H9 (cell line): Measurements from ENCODE around the gene PLPP1. TPM values are rescaled to one million over a fixed set of nuclear protein-coding genes. Genes with fewer than 3 reads are reported as not detected.

Source experiments
- DNase-seq: peaks from one replicate; pipeline ENCODE4 v3.0.0-alpha.2; 2017
- H2AFZ ChIP-seq: one replicate; pipeline ENCODE4 v1.6.1; 2013; ENCODE audit warnings: mild to moderate bottlenecking, low read length, control low read depth, moderate library complexity
- H2AK5ac ChIP-seq: 2 replicates; pipeline ENCODE4 v1.6.1; 2013; ENCODE audit warnings: low read length, control low read depth, mixed read lengths; ENCODE audit not compliant: insufficient read length
- H2BK120ac ChIP-seq: one replicate; pipeline ENCODE4 v1.6.1; 2013; ENCODE audit warnings: low read depth, mild to moderate bottlenecking, low read length, control low read depth, inconsistent platforms; ENCODE audit not compliant: poor library complexity, severe bottlenecking
- H2BK12ac ChIP-seq: 2 replicates; pipeline ENCODE4 v1.6.1; 2013; ENCODE audit warnings: low read length, control low read depth, mixed read lengths, low read depth; ENCODE audit not compliant: insufficient read length
- H2BK15ac ChIP-seq: 2 replicates; pipeline ENCODE4 v1.6.1; 2013; ENCODE audit warnings: low read depth, low read length, control low read depth
- H2BK20ac ChIP-seq: one replicate; pipeline ENCODE4 v1.6.1; 2013; ENCODE audit warnings: low read depth, mild to moderate bottlenecking, low read length, control low read depth, inconsistent platforms; ENCODE audit not compliant: poor library complexity, severe bottlenecking
- H2BK5ac ChIP-seq: 2 replicates; pipeline ENCODE4 v1.6.1; 2013; ENCODE audit warnings: low read length, control low read depth, mixed read lengths; ENCODE audit not compliant: insufficient read length
- H3K14ac ChIP-seq: 2 replicates; pipeline ENCODE4 v1.6.1; 2013; ENCODE audit warnings: low read length, control low read depth; ENCODE audit not compliant: insufficient read depth
- H3K18ac ChIP-seq: 2 replicates; pipeline ENCODE4 v1.6.1; 2013; ENCODE audit warnings: low read depth, mild to moderate bottlenecking, mixed read lengths, low read length, control low read depth; ENCODE audit not compliant: insufficient read length
- H3K23ac ChIP-seq: 2 replicates; pipeline ENCODE4 v1.6.1; 2013; ENCODE audit warnings: low read length, control low read depth, mixed read lengths, low read depth; ENCODE audit not compliant: insufficient read length
- H3K23me2 ChIP-seq: 2 replicates; pipeline ENCODE4 v1.6.1; 2013; ENCODE audit warnings: low read depth, mild to moderate bottlenecking, mixed read lengths, low read length, control low read depth; ENCODE audit not compliant: insufficient read length, poor library complexity, severe bottlenecking
- H3K27ac ChIP-seq: 2 replicates; pipeline ENCODE4 v1.5.1; 2013; ENCODE audit warnings: low read length, control low read depth, mixed read lengths, low read depth; ENCODE audit not compliant: insufficient read length
- H3K27me3 ChIP-seq: 2 replicates; pipeline ENCODE4 v1.6.1; 2013; ENCODE audit warnings: low read length, control low read depth, inconsistent platforms; ENCODE audit not compliant: insufficient read depth
- H3K4ac ChIP-seq: 2 replicates; pipeline ENCODE4 v1.6.1; 2013; ENCODE audit warnings: low read depth, mild to moderate bottlenecking, control low read depth, inconsistent platforms, low read length, moderate library complexity
- H3K4me1 ChIP-seq: 2 replicates; pipeline ENCODE4 v1.6.1; 2013; ENCODE audit warnings: low read length, control low read depth, inconsistent platforms; ENCODE audit not compliant: insufficient read depth
- H3K4me2 ChIP-seq: 2 replicates; pipeline ENCODE4 v1.6.1; 2013; ENCODE audit warnings: low read length, control low read depth, mixed read lengths; ENCODE audit not compliant: insufficient read length, insufficient read depth
- H3K56ac ChIP-seq: 2 replicates; pipeline ENCODE4 v1.6.1; 2013; ENCODE audit warnings: low read depth, mild to moderate bottlenecking, mixed read lengths, low read length, control low read depth; ENCODE audit not compliant: insufficient read length
- H3K79me1 ChIP-seq: 2 replicates; pipeline ENCODE4 v1.6.1; 2013; ENCODE audit warnings: low read depth, mild to moderate bottlenecking, moderate library complexity, low read length, control low read depth, inconsistent platforms; ENCODE audit not compliant: insufficient read depth, poor library complexity, severe bottlenecking
- H3K79me2 ChIP-seq: 2 replicates; pipeline ENCODE4 v1.6.1; 2013; ENCODE audit warnings: low read length, control low read depth, inconsistent platforms; ENCODE audit not compliant: insufficient read depth
- H3K9ac ChIP-seq: 2 replicates; pipeline ENCODE4 v1.6.1; 2013; ENCODE audit warnings: low read length, control low read depth, mixed read lengths; ENCODE audit not compliant: insufficient read length; ENCODE audit errors: extremely low read depth
- H3K9me3 ChIP-seq: one replicate; pipeline ENCODE4 v1.6.1; 2013; ENCODE audit warnings: low read depth, low read length, inconsistent platforms; ENCODE audit not compliant: control insufficient read depth
- H3T11ph ChIP-seq: one replicate; pipeline ENCODE4 v1.6.1; 2013; ENCODE audit warnings: mild to moderate bottlenecking, low read length, control low read depth, inconsistent platforms
- H4K20me1 ChIP-seq: one replicate; pipeline ENCODE4 v1.6.1; 2013; ENCODE audit not compliant: control insufficient read depth, insufficient read length, insufficient read depth
- H4K5ac ChIP-seq: 2 replicates; pipeline ENCODE4 v1.6.1; 2013; ENCODE audit warnings: low read depth, mild to moderate bottlenecking, mixed read lengths, low read length, control low read depth; ENCODE audit not compliant: insufficient read length
- H4K8ac ChIP-seq: replicated peaks from 2 replicates; pipeline ENCODE4 v1.6.1; 2013; ENCODE audit warnings: low read length, control low read depth, mixed read lengths, low read depth; ENCODE audit not compliant: insufficient read length
- H4K91ac ChIP-seq: 2 replicates; pipeline ENCODE4 v1.6.1; 2013; ENCODE audit warnings: low read depth, mild to moderate bottlenecking, moderate library complexity, mixed read lengths, low read length, control low read depth; ENCODE audit not compliant: insufficient read length
- H3K27ac Mint-ChIP-seq, 3 experiments: 2 replicates in 2 of 3; 3 replicates in 1 of 3; pipeline ENCODE4 v1.8.0; 2020 to 2021; ENCODE audit warnings: mixed read lengths in 3 of 3, mild to moderate bottlenecking in 1 of 3, moderate library complexity in 1 of 3
- H3K27me3 Mint-ChIP-seq: 2 replicates; pipeline ENCODE4 v1.8.0; 2021; ENCODE audit warnings: low read depth, mild to moderate bottlenecking, moderate library complexity, mixed read lengths
- H3K36me3 Mint-ChIP-seq, 3 experiments: 2 replicates in 2 of 3; 3 replicates in 1 of 3; pipeline ENCODE4 v1.8.0; 2020 to 2021; ENCODE audit warnings: low read depth in 3 of 3, mixed read lengths in 3 of 3; ENCODE audit not compliant: insufficient read depth in 1 of 3
- H3K4me1 Mint-ChIP-seq, 2 experiments: 2 replicates each; pipeline ENCODE4 v1.8.0; 2020; ENCODE audit warnings: mixed read lengths in 2 of 2
- H3K4me3 Mint-ChIP-seq, 2 experiments: 2 replicates in 1 of 2; 3 replicates in 1 of 2; pipeline ENCODE4 v1.8.0; 2020 to 2021; ENCODE audit warnings: mild to moderate bottlenecking in 2 of 2, mixed read lengths in 2 of 2, moderate library complexity in 1 of 2
- H3K9me3 Mint-ChIP-seq, 2 experiments: 2 replicates in 1 of 2; 3 replicates in 1 of 2; pipeline ENCODE4 v1.8.0; 2020; ENCODE audit warnings: mild to moderate bottlenecking in 2 of 2, mixed read lengths in 2 of 2, moderate library complexity in 1 of 2
- WGBS: extraction: QIAGEN DNeasy Blood & Tissue Kit; methylation state at CpG from one replicate; pipeline ENCODE4 v1.1.7; 2013; ENCODE audit warnings: missing lambda C conversion rate, low lambda C conversion rate, mixed read lengths; ENCODE audit not compliant: insufficient read length; ENCODE audit errors: extremely low coverage; 5-methylcytosine and 5-hydroxymethylcytosine counted together
- total RNA-seq: library from RNA; stranded (reverse); gene quantifications from 2 replicates; pipeline ENCODE4 v1.2.1, GENCODE V29; 2021
- TF ChIP-seq, protein P1 (sequence below): fragments of 200-600 bp; sonication (generic); conservative IDR thresholded peaks from 3 replicates; pipeline ENCODE4 v1.8.0; 2021; ENCODE audit warnings: antibody characterized with exemption, mild to moderate bottlenecking

Gene PLPP1
- total RNA-seq, 1 experiment from 2014 or later, result 85.9 TPM

- H2BK15ac ChIP-seq, result no peak overlapping the region
- H3K27me3 Mint-ChIP-seq, result no peaks in the 10 kb centered on the region
- H4K5ac ChIP-seq, result no peak overlapping the region
- H2AK5ac ChIP-seq, result no peak overlapping the region
- no peak overlapping the region for H3K4me2 ChIP-seq
- H3K14ac ChIP-seq, result no peak overlapping the region
- H3K9me3 ChIP-seq, result no peaks in the 10 kb centered on the region
- H3K23me2 ChIP-seq, result no peaks in the 10 kb centered on the region
- no peaks in the 10 kb centered on the region for H3K79me1 ChIP-seq
- H3K4me1 Mint-ChIP-seq, result peaks cover 34 to 45% of the 10 kb centered on the region in 2 experiments
- H3K27me3 ChIP-seq, result no peaks in the 10 kb centered on the region
- TF ChIP-seq, protein P1, sequence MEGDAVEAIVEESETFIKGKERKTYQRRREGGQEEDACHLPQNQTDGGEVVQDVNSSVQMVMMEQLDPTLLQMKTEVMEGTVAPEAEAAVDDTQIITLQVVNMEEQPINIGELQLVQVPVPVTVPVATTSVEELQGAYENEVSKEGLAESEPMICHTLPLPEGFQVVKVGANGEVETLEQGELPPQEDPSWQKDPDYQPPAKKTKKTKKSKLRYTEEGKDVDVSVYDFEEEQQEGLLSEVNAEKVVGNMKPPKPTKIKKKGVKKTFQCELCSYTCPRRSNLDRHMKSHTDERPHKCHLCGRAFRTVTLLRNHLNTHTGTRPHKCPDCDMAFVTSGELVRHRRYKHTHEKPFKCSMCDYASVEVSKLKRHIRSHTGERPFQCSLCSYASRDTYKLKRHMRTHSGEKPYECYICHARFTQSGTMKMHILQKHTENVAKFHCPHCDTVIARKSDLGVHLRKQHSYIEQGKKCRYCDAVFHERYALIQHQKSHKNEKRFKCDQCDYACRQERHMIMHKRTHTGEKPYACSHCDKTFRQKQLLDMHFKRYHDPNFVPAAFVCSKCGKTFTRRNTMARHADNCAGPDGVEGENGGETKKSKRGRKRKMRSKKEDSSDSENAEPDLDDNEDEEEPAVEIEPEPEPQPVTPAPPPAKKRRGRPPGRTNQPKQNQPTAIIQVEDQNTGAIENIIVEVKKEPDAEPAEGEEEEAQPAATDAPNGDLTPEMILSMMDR, result no peak
- H3K23ac ChIP-seq, result no peak overlapping the region
- H3K56ac ChIP-seq, result no peak overlapping the region
- H4K8ac ChIP-seq, result no peak overlapping the region
- peaks cover 5% of the 10 kb centered on the region; the same call in 1 of the 2 replicates for H3K4me1 ChIP-seq
- H3K27ac ChIP-seq, result no peak overlapping the region
- no peak overlapping the region for H2BK120ac ChIP-seq
- no peak overlapping the region for H3K9ac ChIP-seq
- H4K91ac ChIP-seq, result no peak overlapping the region
- no peak overlapping the region for H2BK12ac ChIP-seq
- no peak for DNase-seq
- no peak overlapping the region for H2AFZ ChIP-seq
- no peaks in the 10 kb centered on the region for H3K9me3 Mint-ChIP-seq
- H3K18ac ChIP-seq, result no peak overlapping the region
- peaks cover 5 to 45% (median 24%) of the 10 kb centered on the region in 3 experiments; a peak in 5 of 7 replicates for H3K36me3 Mint-ChIP-seq
- H3K4me3 Mint-ChIP-seq, result no peak overlapping the region
- H2BK5ac ChIP-seq, result no peak overlapping the region
- no peaks in the 10 kb centered on the region; the same call in 1 of the 2 replicates for H3K79me2 ChIP-seq
- H3K4ac ChIP-seq, result no peak overlapping the region
- H3K27ac Mint-ChIP-seq, result peak overlapping the region in 2 of 3 experiments; percentile 2 to 15; a peak in 5 of 7 replicates
- WGBS, result no CpG with 5 or more reads among the region's 4 CpGs
- no peak overlapping the region for H2BK20ac ChIP-seq
- H3T11ph ChIP-seq, result no peak overlapping the region
- no peaks in the 10 kb centered on the region for H4K20me1 ChIP-seq
Observed at GRCh38 chr5:55450050-55450765, 84.6 kb downstream of the PLPP1 start.
